Astrocyte of the hippocampus (primary cell): ENCODE data around the gene BMP6.
A peak's percentile ranks its signal among the peaks of the same experiment; 100 is the strongest.

Experiments used
- DNase-seq: peaks from one replicate; pipeline ENCODE4 v3.0.0; 2011; ENCODE audit warnings: low read depth, low spot score

Gene BMP6

GRCh38 chr6:7725849-7726415 is at the start of gene BMP6:
BMP6 (plus strand) TSS chr6:7726099; CDS start chr6:7726956, 857 bp downstream.
- peak; percentile 96 for DNase-seq

DNA sequence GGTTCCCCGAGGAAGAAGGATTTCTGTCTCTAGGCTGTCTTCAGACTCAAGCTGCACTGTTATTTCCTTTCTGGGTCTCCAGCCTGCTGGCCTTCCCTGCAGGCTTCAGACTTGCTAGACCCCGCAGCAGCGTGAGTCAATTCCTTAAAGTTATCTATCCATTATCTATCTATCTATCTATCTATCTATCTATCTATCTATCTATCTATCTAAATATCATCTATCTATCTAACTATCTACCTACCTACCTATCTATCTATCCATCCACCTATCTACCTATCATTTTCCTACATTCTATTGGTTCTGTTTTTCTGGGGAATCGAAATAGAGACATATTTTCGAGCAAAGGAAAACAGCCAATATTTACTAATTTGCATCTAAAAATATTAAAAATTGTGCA is 48.7 kb upstream of the BMP6 start:
- DNase-seq: no peak

DNA sequence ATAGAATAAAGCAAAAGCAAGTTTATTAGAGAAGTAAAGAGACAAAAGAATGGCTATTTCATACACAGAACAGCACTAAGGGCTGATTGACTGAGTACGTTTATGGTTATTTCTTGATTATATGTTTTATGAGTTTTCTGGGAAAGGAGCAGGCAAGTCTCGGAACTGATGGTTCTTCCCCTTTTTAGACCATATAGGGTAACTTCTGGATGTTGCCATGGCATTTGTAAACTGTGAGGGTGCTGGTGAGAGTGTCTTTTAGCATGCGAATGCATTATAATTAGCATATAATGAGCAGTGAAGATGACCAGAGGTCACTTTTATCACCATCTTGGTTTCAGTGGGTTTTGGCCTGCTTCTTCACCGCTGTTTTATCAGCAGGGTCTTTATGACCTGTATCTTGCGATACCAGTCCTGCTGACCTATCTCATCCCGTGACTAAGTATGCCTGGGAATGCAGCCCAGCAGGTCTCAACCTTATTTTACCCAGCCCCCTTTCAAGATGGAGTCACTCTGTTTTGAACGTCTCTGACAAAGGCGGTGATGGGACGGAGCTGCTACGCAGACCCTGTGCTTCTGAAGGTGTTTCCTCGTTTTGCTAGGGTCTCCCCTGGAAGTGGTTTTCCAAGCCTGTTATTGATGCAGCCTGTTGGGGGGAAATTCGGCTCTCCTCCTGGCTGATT is 45.4 kb upstream of the BMP6 start:
- DNase-seq: no peak

DNA sequence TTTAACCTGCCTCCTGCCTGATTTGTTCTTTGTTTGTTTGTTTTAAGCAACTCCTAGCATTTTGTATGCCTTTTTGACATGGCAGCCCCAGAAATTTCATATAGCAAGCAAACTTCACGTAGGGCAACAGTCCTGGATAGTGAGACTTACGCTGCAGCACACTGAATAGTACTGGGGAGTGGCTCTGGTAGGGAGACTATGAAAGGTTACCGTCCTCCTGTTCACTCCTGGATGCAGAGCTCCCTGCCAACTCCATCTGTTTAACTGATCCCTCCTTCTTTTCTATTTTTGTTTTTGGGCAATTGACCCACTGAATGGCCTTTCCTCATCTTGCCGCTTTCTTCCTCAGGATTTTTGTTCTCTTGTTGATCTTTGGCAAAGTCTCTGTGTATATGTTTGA is 44.5 kb upstream of the BMP6 start:
- DNase-seq: no peak

DNA sequence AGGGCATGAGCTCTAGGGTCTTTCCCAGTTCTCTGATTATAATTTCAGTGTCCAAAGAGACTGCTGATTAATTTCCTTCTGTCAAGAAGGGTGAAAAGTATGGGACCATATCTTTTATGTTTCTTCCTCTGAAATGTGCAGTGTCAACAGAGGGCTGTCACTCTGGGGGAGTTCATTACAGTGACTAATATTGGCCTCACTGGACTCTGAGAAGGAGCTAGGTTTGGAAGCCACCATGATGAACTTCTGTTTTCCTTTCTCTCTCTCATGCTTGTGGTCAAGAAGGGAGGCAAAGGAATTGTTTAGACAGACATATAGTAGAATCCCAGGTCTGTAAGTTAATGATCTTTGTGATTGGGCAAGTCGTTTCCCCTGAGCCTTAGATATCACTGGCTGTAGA is 41.8 kb upstream of the BMP6 start:
- no peak for DNase-seq

DNA sequence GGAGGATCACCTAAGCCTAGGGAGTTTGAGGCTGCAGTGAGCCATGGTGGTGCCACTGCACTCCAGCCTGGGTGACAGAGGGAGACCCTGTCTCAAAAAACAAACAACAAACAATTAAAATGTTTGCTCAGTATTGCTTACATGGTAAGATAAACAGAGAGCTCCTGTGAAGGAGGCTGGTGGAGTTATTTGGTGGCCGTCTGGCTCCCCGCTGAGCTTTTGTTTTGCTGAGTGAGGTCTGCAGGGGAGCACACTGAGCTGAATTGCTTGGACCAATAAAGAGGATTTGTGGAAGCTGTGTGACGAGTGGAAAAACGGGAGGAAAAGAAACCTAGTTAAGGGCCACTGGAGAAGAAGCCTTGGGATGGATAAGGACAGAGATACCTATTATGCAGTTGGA is 41.1 kb upstream of the BMP6 start:
- no peak for DNase-seq

DNA sequence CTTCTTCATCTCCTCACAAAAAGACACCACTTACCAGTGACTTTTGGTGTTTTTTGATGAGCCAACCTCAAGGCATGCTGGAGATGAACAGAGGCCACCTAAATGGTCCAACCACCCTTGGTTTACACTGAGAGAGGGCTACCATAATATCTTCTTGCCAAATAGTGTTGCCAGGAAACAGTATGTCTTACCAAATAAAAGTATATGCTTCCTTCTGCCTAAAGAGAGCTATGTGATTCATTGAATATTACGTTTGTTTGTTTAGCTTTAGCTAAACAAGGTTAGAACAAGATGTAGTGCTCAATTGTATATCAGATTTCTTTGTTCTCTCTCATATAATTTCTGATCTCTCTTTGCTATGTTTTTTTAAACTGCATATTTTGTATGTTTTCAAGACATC is 40.6 kb upstream of the BMP6 start:
- DNase-seq: no peak

DNA sequence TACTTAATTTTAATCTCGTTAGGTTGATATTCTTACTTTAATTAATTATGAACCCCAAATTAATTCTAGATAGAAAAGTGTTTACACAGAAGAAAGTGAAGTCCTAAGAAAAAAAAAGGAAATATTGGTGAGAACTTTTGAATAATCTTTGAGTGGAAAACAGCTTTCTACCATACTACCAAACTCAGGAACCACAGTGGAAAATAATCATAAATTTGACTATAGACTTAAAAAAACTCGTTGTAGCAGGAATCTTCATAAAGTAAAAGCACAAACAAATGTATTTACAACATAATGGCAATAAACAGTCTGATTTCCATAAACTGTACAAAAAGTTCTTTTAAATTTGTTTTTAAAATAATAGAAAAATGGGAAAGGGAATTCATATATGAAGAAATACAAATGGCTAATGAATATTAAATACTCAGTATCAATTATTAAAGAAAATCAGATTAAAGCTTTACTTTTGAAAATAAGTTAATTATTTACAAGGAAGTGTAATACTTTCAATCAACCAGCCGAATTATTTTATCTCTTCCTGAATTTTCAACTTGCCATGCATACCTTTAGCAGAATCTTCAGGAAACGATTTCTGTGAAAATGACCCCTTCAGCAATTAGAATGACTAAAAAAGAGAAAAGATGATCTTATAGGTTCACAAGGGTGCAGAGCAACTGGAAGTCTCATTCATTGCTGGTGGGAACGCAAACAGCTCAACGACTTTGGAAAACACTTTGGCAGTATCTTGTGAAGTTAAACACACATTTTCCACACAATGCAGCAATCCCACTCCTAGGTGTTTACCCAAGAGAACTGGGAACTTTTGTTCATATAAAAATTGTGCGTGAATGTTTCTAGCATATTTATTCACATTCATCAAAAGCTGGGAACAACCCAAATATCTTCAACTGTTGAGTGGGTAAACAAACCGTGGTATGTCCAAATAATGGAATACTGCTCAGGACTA is 38.5 kb upstream of the BMP6 start:
- DNase-seq: no peak

- no peak for DNase-seq
Measured at GRCh38 chr6:7691021-7691420, 34.9 kb upstream of the BMP6 start.

DNA sequence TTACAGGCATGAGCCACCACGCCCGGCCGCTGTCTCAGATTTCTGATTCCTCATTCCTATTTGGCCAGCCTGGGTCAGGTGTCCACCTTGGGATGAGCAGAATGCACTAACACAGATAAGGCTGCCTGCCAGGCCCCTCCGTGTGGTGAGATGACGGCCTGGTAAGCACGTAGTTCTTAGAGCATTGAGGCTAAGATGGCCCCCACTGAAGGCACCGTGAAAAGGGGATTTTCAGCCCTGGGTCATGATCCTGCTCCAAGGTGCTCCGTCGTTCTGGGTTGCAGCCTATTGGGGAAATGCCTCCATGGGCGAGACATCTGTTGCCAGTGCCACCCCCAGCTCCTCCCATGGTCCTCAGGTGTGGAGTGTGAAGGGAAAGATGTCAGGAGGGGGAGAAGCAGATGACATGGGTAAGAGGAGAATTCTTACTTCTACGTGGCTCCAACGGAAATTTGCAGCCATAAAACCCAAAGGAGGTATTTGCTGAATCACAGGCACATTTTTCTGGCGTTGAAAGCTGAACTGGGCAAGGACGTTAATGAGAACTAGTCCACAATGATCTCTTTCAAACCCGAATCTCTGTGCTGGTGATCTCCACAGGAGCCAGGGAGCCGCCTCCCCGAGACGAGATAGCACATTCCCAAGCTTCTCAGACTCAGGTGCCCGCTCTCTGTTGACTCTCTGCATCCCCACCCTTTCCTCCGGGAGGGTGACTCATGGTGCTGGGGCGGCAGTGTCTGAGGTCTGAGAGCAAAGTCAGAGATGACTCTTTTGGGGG is 34.0 kb upstream of the BMP6 start:
- DNase-seq: peak; percentile 52

DNA sequence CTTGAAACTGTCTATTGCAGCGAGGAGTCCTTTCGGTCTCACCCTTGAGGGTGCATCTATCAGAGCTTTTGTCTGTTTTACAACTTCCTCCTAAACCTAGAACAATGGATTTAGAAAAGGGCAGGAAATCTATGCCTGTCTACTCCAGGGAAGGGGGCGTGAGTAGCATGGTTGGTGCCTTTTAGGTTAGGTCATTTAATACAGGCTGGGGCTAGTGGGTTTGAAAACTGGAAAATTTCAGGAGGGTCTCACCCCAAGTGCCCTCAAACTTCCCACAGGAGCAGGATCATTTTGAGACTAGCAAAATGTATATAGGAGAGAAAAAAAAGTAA is 33.5 kb upstream of the BMP6 start:
- DNase-seq: no peak

DNA sequence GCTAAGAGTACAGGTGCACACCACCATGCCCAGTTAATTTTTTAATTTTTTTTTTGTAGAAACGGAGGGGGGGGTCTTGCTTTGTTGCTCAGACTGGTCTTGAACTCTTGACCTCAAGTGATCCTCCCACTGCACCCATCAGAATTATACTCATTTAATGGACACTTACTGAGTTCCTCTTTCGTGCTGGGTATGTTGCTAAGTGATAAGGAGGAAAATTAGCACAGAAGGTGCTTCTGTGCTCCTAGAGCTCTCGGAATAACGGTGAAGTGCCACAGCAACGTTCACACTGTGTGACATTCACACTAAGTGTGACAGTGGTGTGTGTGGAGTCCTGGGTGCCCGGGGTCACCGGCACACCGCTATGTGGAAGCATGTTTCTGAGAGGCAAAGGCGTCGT is 32.1 kb upstream of the BMP6 start:
- no peak for DNase-seq

DNA sequence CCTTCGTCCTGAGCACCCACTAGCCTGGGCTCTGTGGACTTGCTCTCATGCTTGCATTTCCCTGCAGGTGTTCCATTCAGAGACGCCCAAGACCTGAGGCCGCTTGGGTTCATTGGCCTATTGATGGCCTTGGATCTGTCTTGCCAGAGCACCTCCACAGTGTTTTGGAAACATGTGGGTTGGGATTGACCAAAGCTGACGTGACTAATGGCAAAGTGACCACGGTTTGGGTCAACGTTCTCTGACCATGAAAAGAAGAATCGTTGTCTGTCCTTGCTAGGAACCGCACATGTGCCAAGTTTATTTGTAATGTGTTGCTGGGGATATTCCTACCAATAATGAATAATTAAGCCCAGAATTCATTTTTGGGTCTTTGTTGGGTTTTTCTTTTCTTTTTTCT is 29.8 kb upstream of the BMP6 start:
- DNase-seq: no peak

- no peak for DNase-seq
Measured at GRCh38 chr6:7697432-7697819, 28.5 kb upstream of the BMP6 start.

DNA sequence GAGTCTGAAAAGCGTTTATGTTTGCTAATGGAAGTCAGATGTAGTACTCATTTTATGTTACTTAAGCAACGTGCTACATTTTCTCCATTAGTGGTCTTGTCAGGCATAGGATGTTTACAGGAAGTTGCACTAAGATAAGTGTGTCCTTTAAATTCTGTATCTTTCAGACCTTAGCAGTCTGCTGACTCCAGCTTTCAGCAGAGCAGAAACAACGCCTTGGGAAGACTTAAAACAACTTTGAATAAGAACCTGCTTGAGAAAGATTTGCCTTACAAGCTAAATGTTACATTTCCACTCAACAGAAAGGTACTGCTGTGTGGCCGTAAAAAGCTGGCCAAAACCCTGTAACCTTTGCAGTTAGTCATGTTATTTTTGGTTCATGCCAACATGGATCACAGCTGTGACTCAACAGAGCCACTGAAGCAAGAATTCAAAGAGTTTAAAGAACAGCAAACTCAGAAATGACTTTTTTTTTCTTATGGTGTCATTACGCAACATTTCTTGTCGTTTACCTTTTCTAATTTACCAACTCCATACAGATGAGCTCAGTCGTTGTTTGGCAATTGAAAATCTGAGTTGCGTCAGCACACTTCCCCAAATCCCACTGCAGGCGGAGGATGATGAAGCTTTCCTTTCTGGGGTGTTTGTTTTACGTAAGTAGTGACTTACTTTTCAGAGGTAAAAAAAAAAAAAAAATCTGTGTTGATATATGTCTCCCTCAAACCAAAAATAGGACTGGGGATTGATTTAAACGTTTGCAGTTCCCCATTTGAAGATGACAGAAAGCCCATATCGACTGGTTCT is 27.9 kb upstream of the BMP6 start:
- peak; percentile 82 for DNase-seq

DNA sequence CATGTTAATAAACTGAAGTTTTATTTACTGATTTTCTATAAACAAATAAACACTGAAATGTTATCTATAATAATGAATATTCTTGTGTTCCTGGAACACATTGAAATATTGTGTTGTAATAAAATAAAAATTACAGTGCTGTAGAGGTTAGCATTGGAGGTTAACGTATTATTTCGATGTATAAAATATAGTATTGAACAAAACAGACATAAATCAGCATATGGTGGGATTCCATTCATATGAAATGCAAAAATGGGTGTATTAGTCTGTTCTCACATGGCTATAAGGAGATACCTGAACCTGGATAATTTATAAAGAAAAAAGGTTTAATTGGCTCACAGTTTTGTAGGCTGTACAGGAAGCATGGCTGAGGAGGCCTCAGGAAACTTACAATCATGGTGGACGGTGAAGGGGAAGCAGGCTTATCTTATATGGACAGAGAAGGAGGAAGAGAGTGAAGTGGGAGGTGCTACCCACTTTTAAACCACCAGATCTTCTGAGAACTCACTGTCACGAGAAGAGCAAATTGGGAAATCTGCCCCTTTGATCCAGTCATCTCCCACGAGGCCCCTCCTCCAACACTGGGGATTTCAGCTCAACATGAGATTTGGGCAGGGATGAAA is 24.6 kb upstream of the BMP6 start:
- no peak for DNase-seq

DNA sequence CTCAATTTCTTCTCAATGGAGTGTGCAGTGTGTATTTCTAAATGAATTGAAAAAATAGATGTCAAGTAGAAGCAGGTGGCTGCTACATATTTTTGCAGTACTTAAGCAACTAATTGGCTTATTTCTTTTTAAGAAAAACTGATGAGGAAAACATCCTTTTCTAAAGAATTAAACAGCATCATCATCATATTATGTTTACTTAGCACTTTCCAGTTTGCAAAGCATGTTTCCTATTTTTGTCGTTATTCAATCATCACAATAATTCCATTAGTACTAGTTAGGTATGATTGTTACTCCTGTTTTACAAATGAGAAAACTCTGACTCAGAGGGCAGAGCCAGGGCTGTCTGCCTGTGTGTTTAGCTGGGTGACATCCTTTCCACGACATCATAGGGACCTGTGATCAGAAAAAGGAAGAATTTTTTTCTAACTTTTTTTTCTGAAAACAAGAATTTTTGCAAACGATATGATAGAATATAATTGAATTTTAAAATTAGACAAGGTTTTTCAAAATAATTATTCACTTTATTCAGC is 22.7 kb upstream of the BMP6 start:
- DNase-seq: no peak

GRCh38 chr6:7705483-7705882 is 20.4 kb upstream of the BMP6 start:
- no peak for DNase-seq

- no peak for DNase-seq
Measured at GRCh38 chr6:7706269-7706668, 19.6 kb upstream of the BMP6 start.

DNA sequence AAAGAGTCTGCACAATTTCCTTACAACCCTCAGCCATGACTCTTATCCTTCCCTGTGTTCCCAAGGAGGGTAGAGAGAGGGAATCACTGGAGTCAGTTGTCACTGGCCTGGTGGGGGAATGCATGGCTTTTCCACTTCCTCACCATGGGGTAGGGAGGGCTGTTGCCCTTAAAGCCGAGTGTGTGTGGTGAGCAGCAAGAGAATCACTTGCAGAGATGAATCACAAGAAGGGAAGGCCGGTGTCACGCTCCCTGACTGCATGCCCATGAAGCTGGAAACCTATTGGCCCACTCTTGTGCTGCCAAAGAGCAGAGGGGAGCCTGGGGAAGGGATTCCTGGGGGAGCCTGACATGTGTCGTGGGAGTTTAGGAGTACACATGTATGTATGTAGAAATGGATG is 18.1 kb upstream of the BMP6 start:
- DNase-seq: peak; percentile 29
